AG08395 (cell line): Measurements from ENCODE around the gene OPRD1.

Experiments used
- DNase-seq: peaks from one replicate; pipeline ENCODE4 v3.0.0; 2012; ENCODE audit warnings: mixed read lengths, low spot score

OPRD1 gene

DNA sequence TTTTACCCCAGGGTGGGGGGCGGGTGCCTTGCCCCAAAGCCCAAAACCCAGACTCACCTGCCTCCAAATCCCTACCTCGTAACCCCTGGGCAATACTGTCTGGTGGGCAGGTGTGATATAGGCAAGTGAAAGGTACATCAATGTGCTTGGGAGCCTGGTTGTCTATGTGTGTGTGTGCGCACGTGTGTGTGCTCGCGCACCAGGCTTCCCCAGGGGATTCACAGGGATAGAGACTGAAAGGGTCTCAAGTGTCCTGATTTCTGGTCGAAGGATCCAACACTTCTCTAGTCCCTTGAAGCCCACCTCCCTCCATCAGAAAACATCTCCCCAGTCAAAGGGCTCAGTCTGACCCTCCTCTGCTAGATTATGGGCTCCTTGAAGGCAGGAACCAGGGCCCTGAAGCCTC lies 73.5 kb downstream of the OPRD1 start:
- DNase-seq, result no peak

DNA sequence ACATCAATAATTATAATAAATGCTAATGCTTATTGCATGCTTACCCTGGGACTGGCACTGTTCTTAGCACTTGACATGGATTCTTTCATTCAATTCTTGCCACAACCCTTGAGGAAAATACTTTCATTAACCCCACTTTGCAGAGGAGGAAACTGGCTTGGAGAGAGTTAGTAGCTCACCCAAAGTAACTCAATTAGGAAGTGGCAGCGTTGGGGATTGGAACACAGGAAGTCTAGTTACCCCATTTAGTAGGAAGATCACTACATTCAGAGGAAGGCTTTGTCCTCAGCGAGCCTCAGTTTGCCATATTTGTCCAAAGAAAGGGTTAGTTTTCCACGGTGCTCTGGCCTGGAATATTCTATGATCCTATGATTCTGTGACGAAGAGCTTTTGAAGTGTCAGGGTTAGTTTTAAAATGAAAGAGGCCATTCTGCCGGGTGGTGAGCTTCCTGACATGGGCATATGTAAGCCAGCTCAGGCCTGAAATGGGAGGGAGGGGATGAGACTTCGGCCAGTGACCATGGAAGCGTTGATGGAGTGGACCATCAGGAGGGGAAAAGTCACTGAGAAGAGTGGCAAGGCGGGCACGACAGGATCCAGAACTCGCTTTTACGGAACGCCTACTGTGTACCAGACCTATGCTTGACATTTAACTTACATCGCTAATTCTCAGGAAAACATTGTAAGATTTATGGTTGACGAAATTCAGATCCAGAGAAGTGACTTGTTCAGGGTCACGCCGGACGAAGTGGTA lies 74.2 kb downstream of the OPRD1 start:
- DNase-seq, result no peak

DNA sequence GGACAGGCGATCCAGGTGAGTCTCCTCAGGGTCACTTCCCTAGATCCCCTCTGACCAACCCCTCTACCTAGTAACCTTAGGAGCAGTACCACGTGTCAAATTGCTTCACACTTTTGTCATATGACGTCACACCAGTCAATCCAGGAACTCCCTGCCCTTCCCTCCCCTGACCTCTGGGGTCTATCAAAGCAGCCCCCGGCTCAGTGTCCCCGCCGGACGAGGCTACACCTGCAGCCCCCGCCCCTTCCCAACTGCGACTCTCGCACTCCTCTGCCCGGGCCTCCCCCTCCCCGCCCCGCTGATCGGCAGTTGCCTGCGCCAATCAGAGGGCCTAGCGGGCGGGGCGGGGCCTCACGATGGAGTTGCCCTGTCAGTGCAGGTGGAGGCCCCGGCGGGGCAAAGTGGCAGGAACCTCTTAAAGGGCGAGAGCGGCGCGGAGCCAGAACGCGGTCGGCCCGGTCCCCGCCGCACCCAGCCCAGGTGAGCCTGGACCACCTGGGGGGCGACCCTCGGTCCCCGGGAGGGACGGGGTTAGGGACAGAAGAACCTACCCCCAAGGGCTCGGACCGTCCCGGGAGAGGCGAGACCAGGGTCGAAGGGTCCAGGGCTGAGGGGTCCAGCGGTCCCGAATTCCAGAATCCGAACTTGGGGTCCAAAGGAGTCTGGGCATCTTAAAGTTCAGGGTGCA lies 74.9 kb downstream of the OPRD1 start:
- DNase-seq, result peak; percentile 95

DNA sequence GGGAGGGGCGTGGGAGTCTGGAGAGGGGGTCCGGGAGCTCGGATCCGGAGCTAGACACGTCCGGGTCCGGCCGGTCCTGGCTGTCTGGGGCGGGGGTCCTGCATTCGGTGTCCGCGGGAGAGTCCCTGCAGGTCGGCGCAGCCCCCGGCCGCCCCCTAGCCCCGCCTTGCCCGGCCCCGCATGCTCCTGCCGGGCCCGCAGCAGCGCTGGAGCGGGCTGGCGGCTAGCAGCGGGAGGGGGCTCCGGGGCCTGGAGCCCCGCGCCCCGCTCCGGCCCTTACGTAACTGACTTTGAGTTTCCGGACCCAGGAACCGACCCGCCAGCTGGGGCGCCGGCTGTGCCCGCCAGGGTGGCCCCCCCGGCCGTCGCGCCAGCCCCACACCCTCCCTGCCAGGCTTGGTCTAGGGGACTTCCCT lies 75.5 kb downstream of the OPRD1 start:
- DNase-seq, result no peak

DNA sequence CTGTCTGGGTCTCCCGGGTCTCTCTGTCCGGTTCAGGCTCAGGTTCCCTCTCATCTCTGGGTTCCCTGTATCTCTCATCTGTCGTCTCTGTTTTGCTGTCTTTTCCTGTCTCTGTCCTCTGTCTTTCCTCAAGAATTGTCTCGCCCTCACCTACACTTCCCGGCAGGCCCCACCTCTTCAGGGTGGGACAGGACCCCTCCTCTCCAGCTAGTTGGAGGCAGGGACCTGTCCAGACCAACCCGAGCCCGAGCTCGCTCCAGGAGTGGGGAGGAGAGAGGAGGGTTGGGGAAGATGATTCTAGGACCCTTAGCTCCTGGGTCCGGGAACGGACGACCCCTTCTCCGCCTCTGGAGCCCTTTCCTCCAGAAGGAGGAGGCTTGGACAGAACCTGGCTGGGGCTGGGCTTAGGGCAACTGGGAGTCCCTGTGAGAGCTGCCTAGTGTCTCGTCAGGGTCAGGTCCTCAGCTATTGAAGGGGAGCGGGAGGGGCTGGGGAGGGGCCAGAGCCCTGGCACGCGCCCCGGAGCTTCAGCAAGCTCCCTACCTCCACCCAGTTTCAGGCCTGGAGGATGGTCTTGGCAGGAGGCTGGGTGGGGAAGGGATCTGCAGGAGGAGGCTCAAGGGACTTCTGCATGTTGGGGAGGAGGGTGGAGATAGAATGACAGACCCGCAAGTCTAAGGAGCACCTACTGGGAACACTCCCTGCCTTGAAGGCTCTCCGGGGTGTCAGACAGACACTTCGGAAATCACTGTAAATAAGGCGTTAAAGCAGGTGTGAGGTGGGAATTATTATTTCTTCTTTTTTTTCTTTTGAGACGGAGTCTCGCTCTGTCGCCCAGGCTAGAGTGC lies 76.1 kb downstream of the OPRD1 start:
- DNase-seq, result no peak

DNA sequence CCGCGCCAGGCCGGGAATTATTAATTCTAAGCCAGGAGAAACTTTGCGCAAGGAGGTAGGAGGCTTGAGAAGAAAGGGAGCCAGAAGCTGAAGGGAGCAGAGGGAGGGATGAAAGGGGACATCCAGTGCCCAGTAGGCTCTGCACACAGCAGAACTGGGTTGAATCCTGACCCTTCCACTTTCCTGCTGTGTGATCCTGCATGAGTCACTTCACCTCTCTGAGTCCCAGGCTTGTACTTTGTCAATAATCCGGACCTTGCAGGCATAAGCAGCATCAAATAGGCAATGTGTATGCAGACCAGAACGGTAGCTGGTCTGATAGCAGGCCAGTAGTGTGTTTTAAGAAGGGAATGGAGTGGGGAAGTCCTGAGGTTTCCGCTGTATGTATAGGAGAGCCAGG lies 76.9 kb downstream of the OPRD1 start:
- DNase-seq, result no peak

DNA sequence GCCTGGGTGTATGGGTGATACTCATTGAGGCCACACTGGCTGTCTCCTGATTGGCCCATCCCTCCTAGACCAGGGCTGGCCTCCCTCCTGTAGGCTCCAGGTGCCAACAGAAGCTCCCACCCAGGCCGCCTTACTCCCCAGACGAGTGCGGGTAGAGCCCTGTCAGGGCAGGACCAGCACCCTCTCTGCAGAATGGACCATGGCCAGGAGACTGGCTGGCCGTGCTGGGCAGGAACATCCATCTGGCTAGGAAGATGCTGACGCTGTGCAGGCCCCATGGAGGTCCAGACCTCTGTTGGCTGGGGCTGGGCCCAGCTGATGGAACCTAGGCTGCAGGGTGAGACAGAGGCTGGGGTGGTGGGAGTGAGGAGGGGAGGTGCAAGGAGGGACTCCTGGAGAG lies 77.4 kb downstream of the OPRD1 start:
- no peak for DNase-seq

DNA sequence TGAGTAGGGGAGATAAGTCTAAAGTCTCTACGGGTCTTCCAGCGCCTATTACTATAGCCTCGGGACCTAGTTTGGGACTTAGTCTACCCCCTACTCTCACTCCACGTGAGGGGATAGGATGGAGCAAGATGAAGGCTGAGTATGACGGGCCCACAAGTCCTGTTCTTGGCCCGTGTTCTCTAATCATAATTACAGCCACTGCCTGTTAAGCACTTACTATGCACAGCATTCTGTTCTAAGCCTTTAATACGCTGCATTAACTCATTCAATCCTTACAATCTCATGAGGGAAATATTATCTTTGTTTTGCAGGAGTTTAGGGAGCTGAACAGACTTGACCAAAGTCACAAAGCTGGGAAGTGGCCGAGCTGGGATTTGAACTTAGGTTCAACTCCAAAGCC lies 78.5 kb downstream of the OPRD1 start:
- no peak for DNase-seq

DNA sequence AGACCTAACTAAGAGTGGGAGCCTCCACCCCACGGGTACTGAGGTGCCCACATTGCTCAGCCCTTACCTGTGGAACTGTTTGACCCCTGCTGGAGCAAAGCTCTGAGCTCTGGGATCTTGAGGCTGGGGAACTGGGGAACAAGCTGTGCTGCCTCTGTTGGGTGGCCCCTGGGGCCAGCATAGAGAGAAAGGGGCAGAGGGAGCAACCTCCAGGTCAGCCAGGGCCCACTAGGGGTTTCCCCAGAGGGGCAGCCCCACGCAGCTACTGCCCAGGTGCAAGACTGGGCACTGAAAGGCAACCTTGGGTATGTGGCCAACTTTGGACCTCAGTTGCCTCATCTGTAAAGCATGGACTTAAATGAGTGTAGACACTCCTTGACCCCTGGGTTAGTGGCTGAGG lies 78.9 kb downstream of the OPRD1 start:
- DNase-seq, result no peak

- DNase-seq, result no peak
Observed at GRCh38 chr1:28891256-28891655, 79.3 kb downstream of the OPRD1 start.

- DNase-seq, result peak; percentile 81
Observed at GRCh38 chr1:28893403-28894102, 81.6 kb downstream of the OPRD1 start.

DNA sequence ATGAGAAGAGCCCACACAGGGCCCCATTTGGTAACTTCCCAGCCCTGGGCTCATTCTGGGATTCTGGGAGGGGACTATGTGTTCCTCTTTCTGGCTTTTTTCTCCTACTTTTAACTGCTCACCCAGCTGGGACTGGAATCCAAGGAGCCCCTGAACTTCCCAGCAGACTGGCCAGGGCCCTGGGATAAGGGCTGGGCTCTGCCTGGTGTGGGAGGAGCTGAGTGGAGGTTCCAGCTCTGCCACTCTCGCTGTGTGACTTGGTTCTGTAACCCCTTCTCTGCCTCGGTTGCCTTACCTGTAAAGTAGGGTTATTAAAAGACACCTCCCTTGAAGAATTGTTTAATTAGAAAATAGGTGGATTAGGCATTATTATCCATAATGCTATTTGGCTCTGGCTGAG lies 82.8 kb downstream of the OPRD1 start:
- DNase-seq, result no peak

- DNase-seq, result peak; percentile 19
Observed at GRCh38 chr1:28895896-28896608, 84.1 kb downstream of the OPRD1 start.

DNA sequence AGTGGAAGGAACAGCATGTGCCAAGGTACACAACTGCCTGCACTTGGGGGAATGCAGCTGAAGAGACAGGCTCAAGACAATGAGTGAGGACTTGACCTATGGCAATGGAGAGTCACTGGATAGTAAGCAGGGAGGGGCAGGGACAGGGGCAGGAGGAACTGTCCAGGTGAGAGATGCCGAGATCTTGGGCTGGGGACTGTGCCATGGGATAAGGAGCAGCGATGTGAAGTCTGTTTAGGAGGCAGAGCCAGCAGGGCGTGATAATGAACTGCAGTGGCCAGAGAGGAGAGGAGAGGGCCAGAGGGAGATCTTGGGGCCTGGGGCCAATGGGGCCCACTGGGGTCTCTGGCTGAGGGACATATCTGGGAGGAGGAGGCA lies 84.6 kb downstream of the OPRD1 start:
- DNase-seq, result no peak

DNA sequence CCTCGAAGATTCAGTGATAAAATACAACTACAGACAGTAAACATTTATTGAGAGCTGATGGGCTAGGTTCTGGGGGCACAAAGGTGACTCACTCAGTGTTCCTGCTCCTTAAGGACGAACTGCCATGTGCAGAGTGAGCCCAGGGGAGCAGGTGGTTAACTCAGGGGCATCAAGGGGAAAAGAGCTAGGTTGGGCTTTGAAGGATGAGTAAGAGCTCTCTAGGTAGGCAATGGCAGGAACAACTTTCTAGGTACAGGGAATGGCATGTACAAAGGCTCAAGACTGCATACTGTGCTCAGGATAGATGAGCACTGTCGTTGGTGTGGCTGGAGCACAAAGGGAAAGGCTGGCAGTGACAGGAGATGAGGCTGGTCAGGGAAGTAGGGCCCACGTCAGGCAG lies 85.8 kb downstream of the OPRD1 start:
- no peak for DNase-seq

GRCh38 chr1:28898405-28898881 lies 86.5 kb downstream of the OPRD1 start:
- no peak for DNase-seq

GRCh38 chr1:28899267-28899666 lies 87.3 kb downstream of the OPRD1 start:
- no peak for DNase-seq

DNA sequence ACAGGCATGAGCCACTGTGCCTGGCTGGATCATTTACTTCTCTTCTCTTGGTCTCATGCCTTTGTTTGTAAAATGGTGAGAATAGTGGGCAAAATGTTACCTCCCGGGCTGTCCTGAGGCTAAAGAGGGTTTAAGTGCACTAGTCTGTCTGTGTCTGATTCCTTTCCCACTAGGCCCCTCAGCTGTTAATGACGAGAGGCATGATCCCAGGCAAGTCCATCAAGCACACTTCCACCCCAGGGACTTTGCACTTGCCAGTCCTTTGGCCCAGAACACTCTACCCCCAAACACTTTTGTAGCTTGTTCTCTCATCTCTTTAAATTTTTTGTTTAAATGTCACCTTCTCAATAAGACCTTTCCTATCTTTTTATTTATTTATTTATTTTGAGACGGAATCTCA lies 88.6 kb downstream of the OPRD1 start:
- DNase-seq, result no peak

GRCh38 chr1:28902738-28903137 lies 90.8 kb downstream of the OPRD1 start:
- no peak for DNase-seq

GRCh38 chr1:28905921-28906666 lies 94.1 kb downstream of the OPRD1 start:
- no peak for DNase-seq

- no peak for DNase-seq
Observed at GRCh38 chr1:28909198-28909597, 97.2 kb downstream of the OPRD1 start.
